Brain microvascular endothelial cell (primary cell): ENCODE data around the gene CEP131.

Experiments used
- DNase-seq: peaks from one replicate; pipeline ENCODE4 v3.0.0-alpha.2; 2020
- H3K27ac ChIP-seq: fragments of 250-450 bp; sonication (Bioruptor Pico); 2 replicates; pipeline ENCODE4 v1.5.1; 2020; ENCODE audit warnings: mild to moderate bottlenecking, moderate library complexity
- H3K27me3 ChIP-seq: fragments of 250-450 bp; sonication (Bioruptor Pico); replicated peaks from 2 replicates; pipeline ENCODE4 v1.5.1; 2020; ENCODE audit warnings: mild to moderate bottlenecking
- H3K36me3 ChIP-seq: fragments of 250-450 bp; sonication (Bioruptor Pico); replicated peaks from 2 replicates; pipeline ENCODE4 v1.5.1; 2020; ENCODE audit warnings: mild to moderate bottlenecking
- H3K4me3 ChIP-seq: 2 replicates; pipeline ENCODE4 v1.5.1; 2011; ENCODE audit warnings: low read depth, mild to moderate bottlenecking, control low read depth, low read length, moderate library complexity
- CTCF ChIP-seq: IDR thresholded peaks from 2 replicates; pipeline ENCODE4 v1.5.1; 2011; ENCODE audit warnings: low read depth, mild to moderate bottlenecking, moderate library complexity, low read length, control low read depth, inconsistent platforms; ENCODE audit errors: missing control alignments
- in situ Hi-C: cut with HindIII; loops from 2 replicates; pipeline ENCODE4 v1.10.0; 2017; ENCODE audit warnings: low sequenced_read_pairs, low pct_ligation_motif_present

CEP131 gene

GRCh38 chr17:81246679-81247338 lies 24.0 kb upstream of the CEP131 start:
- TF ChIP-seq CTCF = no peak
- Histone ChIP-seq H3K36me3 (peaks cover 3% of the 10 kb centered on the region), H3K27me3 (no peaks in the 10 kb centered on the region), H3K27ac (no peak overlapping the region), H3K4me3 (no peak overlapping the region)
- DNase-seq = no peak
- in situ Hi-C loops = no loop called here

- no peak for TF ChIP-seq CTCF
- Histone ChIP-seq H3K27ac (no peak overlapping the region), H3K4me3 (no peak overlapping the region), H3K27me3 (no peaks in the 10 kb centered on the region), H3K36me3 (peaks cover 6% of the 10 kb centered on the region)
- in situ Hi-C loops = no loop called here
- DNase-seq = no peak
Measured at GRCh38 chr17:81246343-81246670, 23.5 kb upstream of the CEP131 start.

- DNase-seq = no peak
- H3K36me3 ChIP-seq = peaks cover 7% of the 10 kb centered on the region
- no peaks in the 10 kb centered on the region for H3K27me3 ChIP-seq
- in situ Hi-C loops = no loop called here
- no peak for TF ChIP-seq CTCF
- H3K27ac ChIP-seq = no peak overlapping the region
- H3K4me3 ChIP-seq = no peak overlapping the region
Measured at GRCh38 chr17:81245665-81246342, 23.0 kb upstream of the CEP131 start.

- in situ Hi-C loops = no loop called here
- Histone ChIP-seq H3K4me3 (no peak overlapping the region), H3K36me3 (peaks cover 7% of the 10 kb centered on the region), H3K27me3 (no peaks in the 10 kb centered on the region), H3K27ac (no peak overlapping the region)
- peak; percentile 31 for DNase-seq
- TF ChIP-seq CTCF = no peak
Measured at GRCh38 chr17:81245024-81245664, 22.4 kb upstream of the CEP131 start.

GRCh38 chr17:81244358-81245023 lies 21.7 kb upstream of the CEP131 start:
- H3K27me3 ChIP-seq = no peaks in the 10 kb centered on the region
- in situ Hi-C loops = no loop called here
- no peak for DNase-seq
- no peak overlapping the region for H3K27ac ChIP-seq
- H3K4me3 ChIP-seq = no peak overlapping the region
- peaks cover 6% of the 10 kb centered on the region for H3K36me3 ChIP-seq
- TF ChIP-seq CTCF = no peak
